HG03045 (cell line): ENCODE measurements around the gene SRP9.
"Not testable (repeated sequence)": the region's sequence is repeated elsewhere in the genome, so short reads cannot be mapped to it uniquely, and the experiment has no call there.

Experiments used
- ATAC-seq: cut with Tn5 transposase; IDR thresholded peaks from one replicate; pipeline ENCODE4 v1.9.1; 2021; ENCODE audit warnings: mild to moderate bottlenecking, moderate library complexity; ENCODE audit not compliant: unreplicated experiment

Gene SRP9

GRCh38 chr1:225772848-225773247 is 4.8 kb upstream of the SRP9 start:
- no peak for ATAC-seq

DNA sequence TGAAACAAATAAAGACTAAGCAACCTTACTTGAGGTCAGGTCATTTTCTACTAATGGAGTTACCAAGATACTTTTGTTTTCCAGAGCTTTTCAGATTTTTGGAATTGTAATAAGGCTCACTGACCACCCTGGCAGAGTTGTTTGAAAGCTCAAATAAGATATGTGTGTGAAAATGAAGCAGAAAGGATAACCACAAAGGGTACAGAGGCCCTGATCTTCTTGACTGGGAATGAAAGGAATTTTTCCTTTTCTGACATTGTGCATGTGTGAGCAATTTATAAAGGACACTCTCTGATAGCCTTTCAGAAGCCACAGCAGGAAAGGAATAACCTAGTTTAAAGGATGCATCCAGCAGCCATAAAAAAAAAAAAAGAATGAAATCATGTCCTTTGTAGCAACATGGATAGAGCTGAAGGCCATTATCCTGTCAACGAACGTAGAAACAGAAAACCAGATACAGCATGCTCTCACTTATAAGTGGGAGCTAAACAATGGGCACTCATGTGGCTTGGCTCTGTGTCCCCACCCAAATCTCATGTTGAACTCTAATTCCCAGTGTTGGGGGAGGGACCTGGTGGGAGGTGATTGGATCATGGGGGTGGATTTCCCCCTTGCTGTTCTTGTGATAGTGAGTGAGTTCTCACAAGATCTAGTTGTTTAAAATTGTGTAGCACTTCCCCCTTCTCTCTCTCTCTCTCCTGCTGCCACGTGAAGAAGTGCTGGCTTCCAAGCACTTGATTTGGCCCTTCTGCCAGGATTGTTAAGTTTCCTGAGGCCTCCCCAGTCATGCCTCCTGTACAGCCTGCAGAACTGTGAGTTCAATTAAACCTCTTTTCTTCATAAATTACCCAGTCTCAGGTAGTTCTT is 3.1 kb upstream of the SRP9 start:
- no peak for ATAC-seq

GRCh38 chr1:225776294-225776693 is 1.3 kb upstream of the SRP9 start:
- ATAC-seq, result no peak

GRCh38 chr1:225777058-225777582 is 506 bp upstream of the SRP9 start:
- ATAC-seq, result peak; percentile 7

DNA sequence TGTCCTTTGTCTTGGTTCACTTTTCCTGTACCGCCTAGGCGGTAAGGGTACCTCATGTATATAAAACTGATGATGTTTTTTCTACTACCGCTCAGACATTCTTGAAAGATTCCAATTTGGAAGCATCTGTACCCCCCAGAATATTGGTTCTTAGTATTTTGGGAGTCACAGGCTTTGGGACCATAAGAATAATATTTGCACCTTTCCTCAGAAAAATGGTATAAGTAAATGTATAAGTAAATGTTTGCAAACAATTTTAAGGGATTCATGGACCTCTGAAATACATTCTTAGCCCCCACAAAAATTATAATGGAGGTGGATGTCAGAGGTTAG is 677 bp downstream of the SRP9 start:
- ATAC-seq, result no peak

- not testable (repeated sequence) for ATAC-seq
Observed at GRCh38 chr1:225779165-225779564, 1.5 kb downstream of the SRP9 start.

GRCh38 chr1:225780134-225780533 is 2.5 kb downstream of the SRP9 start:
- ATAC-seq, result no peak

DNA sequence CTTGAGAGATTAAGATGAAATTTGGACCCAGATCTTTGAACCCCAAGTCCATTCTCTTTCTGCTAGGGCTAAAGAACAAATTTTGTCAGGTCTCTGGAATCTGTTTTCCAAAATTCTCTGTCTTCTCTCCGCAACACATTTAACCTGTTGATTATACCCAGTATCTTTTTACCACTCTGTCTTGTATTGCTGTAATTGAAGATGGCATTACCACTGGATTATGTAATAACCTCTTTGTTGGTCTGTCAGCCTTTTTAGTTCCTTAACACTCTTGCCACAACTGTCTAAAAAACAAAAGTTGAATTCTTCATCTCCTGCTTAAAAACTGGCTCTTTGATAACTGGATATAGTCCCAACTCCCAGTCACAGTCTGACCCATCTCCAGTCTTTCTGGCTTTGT is 3.0 kb downstream of the SRP9 start:
- ATAC-seq, result no peak

- not testable (repeated sequence) for ATAC-seq
Observed at GRCh38 chr1:225789142-225789541, 11.5 kb downstream of the SRP9 start.

GRCh38 chr1:225794954-225795353 is 17.3 kb downstream of the SRP9 start:
- ATAC-seq, result no peak

DNA sequence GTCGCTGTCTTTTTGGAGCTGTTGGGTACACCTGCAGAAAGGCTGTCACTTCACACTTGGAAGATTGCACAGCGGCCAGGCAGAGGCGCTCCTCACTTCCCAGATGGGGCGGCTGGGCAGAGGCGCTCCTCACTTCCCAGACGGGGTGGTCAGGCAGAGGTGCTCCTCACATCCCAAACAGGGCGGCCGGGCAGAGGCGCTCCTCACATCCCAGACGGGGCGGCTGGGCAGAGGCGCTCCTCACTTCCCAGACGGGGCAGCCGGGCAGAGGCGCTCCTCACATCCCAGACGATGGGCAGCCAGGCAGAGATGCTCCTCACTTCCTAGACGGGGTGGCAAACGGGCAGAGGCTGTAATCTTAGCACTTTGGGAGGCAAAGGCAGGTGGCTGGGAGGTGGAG is 18.5 kb downstream of the SRP9 start:
- ATAC-seq, result not testable (repeated sequence)

GRCh38 chr1:225801146-225801545 is 23.5 kb downstream of the SRP9 start:
- ATAC-seq, result not testable (repeated sequence)

GRCh38 chr1:225806249-225806648 is 28.6 kb downstream of the SRP9 start:
- no peak for ATAC-seq

DNA sequence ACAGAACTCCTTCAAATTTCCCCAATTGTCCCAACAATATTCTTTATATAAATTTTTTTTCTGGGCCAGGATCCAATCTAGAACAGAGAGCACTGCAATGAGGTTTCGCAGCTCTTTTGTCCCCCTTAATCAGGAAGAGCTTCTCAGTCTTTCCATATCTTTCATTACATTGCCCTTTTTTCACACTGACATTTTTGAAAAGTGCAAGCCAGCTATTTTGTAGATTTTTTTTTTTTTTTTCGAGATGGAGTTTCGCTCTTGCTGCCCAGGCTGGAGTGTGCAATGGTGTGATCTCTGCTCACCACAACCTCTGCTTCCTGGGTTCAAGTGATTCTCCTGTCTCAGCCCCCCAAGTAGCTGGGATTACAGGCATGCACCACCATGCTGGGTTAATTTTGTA is 29.1 kb downstream of the SRP9 start:
- ATAC-seq, result not testable (repeated sequence)

GRCh38 chr1:225808136-225808535 is 30.5 kb downstream of the SRP9 start:
- ATAC-seq, result no peak

GRCh38 chr1:225809842-225810578 is 32.4 kb downstream of the SRP9 start, which contains the start of gene EPHX1:
EPHX1 (plus strand) TSS chr1:225810124; CDS start chr1:225828730, 18,606 bp downstream.
- ATAC-seq, result peak; percentile 99

DNA sequence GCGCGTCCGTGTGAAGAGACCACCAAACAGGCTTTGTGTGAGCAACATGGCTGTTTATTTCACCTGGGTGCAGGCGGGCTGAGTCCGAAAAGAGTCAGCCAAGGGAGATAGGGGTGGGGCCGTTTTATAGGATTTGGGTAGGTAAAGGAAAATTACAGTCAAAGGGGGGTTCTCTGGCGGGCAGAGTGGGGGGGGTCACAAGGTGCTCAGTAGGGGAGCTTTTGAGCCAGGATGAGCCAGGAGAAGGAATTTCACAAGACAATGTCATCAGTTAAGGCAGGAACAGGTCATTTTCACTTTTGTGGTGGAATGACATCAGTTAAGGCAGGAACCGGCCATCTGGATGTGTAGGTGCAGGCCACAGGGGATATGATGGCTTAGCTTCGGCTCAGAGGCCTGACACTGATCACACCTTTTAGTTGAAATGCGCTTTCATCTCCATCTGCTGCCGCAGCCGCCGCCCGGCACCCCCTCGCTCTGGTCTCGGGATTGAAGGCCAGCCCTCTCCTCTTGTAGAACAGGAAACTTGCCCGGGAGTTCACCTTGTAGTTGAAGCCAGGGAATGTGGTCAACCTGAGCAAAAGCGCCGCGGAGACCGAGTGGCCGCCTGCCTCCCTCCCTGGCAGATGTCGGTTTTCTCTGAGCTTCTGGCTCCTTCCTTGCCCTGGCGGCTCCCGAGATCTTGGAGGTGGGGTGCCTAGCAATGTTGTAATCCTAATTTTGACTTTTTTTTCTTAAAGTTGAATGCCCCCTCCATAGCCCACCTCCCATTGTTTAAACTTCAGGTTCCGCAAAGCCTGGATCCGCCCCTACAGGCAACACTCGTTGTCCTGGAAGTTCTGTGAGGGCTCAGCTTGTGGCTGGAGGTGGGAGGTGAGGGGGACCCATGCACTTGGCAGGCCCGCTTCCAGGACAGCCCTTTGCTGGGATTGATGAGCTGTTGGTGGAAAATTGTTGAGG is 33.2 kb downstream of the SRP9 start:
- ATAC-seq, result not testable (repeated sequence)

DNA sequence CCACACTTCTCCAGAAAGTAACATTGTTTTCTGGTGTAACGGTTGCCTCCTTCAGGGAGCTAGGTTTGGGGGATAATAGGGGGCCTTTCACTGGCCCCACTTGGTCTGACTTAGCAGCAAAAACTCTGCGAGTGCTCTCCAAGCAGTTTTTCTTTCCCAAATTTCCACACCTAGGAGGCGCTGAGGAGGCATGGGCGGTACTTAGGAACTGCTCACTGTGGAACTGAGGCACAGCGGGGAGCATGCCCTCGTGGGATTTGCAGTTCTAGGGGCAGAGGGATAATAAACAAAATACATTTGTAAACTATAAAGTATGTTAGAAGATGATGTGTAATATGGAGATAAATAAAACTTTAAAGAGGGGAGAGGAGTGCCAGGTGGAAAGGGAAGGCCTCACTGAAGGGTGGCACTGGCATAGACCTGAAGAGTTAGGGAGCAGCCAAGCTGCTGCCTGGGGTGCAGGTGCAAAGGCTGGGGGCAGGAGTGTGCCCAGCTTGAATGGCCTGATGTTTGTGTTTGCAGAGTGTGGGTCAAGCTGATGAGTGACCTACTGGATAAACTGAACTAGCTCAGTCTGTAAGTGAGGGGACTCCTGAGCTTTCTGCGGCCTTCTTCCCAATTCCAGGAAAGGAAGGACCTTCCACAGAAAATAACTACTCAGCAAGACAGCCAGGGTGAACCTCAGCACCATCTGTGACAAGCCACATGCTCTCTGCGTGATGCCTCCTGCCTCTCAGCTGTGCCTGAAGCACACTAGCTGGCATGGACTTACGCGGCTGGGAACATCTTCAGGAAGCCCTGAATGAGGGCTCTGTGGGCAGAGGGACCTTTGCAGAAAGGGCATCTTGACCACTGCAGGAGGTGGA is 34.2 kb downstream of the SRP9 start:
- ATAC-seq, result no peak

DNA sequence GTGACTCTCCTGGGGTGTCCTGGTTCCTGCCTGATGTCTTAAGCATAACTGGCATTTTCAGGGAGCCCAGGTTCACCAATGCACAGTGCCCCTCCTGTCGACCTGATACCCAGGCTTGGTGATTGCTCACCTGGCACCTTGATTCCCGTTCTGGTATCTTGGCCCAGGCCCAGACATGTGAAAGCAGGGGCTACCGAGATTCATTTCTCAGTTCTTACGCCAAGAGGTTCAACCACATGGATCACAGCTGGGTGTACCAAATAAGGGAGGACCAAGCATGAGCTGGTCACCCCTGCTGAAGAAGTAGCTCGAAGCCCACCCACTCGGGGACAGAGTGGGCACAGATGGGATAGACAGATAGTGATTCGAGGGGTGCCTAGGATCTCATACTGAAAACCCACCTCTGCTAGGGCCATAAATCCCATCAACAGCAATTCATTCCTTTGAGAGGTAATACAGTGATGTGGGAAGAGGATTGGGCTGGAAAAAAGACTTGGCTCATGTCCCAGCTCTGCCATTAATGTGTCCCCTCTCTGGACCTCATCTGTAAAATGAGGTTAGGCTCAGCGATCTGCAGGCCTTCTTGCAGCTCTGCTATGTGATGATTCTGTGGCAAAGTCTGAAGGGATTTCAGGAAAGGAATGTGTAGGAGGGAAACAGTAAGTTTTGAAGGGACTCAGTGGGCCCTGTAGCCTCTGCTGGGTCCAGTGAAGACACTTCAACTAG is 35.0 kb downstream of the SRP9 start:
- no peak for ATAC-seq
